WTC11 (cell line): ENCODE results near the gene RNASE12.

Experiments
- ATF1 ChIP-seq: sonication (generic); formaldehyde crosslinking; IDR thresholded peaks from 2 replicates; pipeline ENCODE4 v1.8.1; 2023; ENCODE audit warnings: mild to moderate bottlenecking, moderate library complexity, missing genetic modification reagents
- CREB1 ChIP-seq: sonication (generic); formaldehyde crosslinking; IDR thresholded peaks from 2 replicates; pipeline ENCODE4 v1.8.0; 2023; ENCODE audit warnings: mild to moderate bottlenecking, missing genetic modification reagents
- ESRRA ChIP-seq: sonication (generic); formaldehyde crosslinking; IDR thresholded peaks from 2 replicates; pipeline ENCODE4 v1.8.1; 2022; ENCODE audit warnings: mild to moderate bottlenecking, missing genetic modification reagents, borderline replicate concordance
- JUN ChIP-seq: sonication (generic); formaldehyde crosslinking; IDR thresholded peaks from 2 replicates; pipeline ENCODE4 v1.8.0; 2023; ENCODE audit warnings: mild to moderate bottlenecking, missing genetic modification reagents
- MYBL2 ChIP-seq: sonication (generic); formaldehyde crosslinking; IDR thresholded peaks from 2 replicates; pipeline ENCODE4 v1.8.1; 2023; ENCODE audit warnings: mild to moderate bottlenecking, moderate library complexity, missing genetic modification reagents
- SMAD3 ChIP-seq: sonication (generic); formaldehyde crosslinking; IDR thresholded peaks from 2 replicates; pipeline ENCODE4 v1.8.0; 2022; ENCODE audit warnings: missing genetic modification reagents, mild to moderate bottlenecking, borderline replicate concordance
- ZNF219 ChIP-seq: sonication (generic); formaldehyde crosslinking; IDR thresholded peaks from 2 replicates; pipeline ENCODE4 v1.8.0; 2023; ENCODE audit warnings: missing genetic modification reagents, mild to moderate bottlenecking, borderline replicate concordance
- TF ChIP-seq, protein P1 (sequence below): sonication (generic); formaldehyde crosslinking; IDR thresholded peaks from 2 replicates; pipeline ENCODE4 v1.8.1; 2022; ENCODE audit warnings: mild to moderate bottlenecking, moderate library complexity, missing genetic modification reagents
- TF ChIP-seq, protein P2 (sequence below): fragments of 200-600 bp; IDR thresholded peaks from 2 replicates; pipeline ENCODE4 v1.8.0; 2022; ENCODE audit warnings: antibody characterized with exemption
- TF ChIP-seq, protein P3 (sequence below): sonication (generic); formaldehyde crosslinking; IDR thresholded peaks from 2 replicates; pipeline ENCODE4 v1.8.0; 2022; ENCODE audit warnings: mild to moderate bottlenecking, missing genetic modification reagents

DNA sequence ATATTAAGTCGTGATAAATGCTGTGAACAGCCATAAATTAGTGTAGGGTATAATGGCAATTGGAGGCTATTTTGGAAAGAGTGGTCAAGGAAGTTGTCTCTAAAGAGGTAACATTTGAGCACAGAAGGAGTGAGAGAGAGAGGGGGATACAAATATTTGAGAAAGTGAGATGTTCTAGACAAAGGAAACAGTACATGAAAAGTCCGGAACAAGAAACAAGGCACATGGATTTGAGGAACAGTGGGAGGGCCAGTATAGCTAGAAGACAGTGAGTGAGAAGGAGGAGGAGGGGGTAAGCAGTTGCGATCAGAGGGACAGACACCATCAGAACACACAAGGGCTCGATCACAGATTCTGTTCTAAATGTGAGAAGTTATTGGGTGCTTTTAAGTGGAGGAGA, 20.1 kb upstream of the RNASE12 start:
- TF ChIP-seq SMAD3 (CRISPR knock-in tag) (no peak), ESRRA (CRISPR knock-in tag) (no peak), ATF1 (CRISPR knock-in tag) (no peak), MYBL2 (CRISPR knock-in tag) (no peak), ZNF219 (CRISPR knock-in tag) (no peak), JUN (no peak), CREB1 (no peak)
- TF ChIP-seq, protein P1, sequence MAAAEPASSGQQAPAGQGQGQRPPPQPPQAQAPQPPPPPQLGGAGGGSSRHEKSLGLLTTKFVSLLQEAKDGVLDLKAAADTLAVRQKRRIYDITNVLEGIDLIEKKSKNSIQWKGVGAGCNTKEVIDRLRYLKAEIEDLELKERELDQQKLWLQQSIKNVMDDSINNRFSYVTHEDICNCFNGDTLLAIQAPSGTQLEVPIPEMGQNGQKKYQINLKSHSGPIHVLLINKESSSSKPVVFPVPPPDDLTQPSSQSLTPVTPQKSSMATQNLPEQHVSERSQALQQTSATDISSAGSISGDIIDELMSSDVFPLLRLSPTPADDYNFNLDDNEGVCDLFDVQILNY (CRISPR knock-in tag): no peak
- TF ChIP-seq, protein P2, sequence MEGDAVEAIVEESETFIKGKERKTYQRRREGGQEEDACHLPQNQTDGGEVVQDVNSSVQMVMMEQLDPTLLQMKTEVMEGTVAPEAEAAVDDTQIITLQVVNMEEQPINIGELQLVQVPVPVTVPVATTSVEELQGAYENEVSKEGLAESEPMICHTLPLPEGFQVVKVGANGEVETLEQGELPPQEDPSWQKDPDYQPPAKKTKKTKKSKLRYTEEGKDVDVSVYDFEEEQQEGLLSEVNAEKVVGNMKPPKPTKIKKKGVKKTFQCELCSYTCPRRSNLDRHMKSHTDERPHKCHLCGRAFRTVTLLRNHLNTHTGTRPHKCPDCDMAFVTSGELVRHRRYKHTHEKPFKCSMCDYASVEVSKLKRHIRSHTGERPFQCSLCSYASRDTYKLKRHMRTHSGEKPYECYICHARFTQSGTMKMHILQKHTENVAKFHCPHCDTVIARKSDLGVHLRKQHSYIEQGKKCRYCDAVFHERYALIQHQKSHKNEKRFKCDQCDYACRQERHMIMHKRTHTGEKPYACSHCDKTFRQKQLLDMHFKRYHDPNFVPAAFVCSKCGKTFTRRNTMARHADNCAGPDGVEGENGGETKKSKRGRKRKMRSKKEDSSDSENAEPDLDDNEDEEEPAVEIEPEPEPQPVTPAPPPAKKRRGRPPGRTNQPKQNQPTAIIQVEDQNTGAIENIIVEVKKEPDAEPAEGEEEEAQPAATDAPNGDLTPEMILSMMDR: no peak
- TF ChIP-seq, protein P3, sequence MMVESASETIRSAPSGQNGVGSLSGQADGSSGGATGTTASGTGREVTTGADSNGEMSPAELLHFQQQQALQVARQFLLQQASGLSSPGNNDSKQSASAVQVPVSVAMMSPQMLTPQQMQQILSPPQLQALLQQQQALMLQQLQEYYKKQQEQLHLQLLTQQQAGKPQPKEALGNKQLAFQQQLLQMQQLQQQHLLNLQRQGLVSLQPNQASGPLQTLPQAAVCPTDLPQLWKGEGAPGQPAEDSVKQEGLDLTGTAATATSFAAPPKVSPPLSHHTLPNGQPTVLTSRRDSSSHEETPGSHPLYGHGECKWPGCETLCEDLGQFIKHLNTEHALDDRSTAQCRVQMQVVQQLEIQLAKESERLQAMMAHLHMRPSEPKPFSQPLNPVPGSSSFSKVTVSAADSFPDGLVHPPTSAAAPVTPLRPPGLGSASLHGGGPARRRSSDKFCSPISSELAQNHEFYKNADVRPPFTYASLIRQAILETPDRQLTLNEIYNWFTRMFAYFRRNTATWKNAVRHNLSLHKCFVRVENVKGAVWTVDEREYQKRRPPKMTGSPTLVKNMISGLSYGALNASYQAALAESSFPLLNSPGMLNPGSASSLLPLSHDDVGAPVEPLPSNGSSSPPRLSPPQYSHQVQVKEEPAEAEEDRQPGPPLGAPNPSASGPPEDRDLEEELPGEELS: no peak
